Upper lobe of left lung (tissue), 6 donors: ENCODE data around the gene MTG1. TPM values are rescaled to one million over a fixed set of nuclear protein-coding genes. Genes with fewer than 3 reads are reported as not detected.
A peak's percentile ranks its signal among the peaks of the same experiment; 100 is the strongest.

Source experiments
- ATAC-seq, 2 donors: fragments of 200-7000 bp; cut with Tn5 transposase; one replicate each; pipeline ENCODE4 v1.9.1; 2022; ENCODE audit warnings: mild to moderate bottlenecking in 2 of 2, moderate library complexity in 2 of 2; ENCODE audit not compliant: low FRiP score in 2 of 2
- DNase-seq, 2 donors: peaks; one replicate each; pipeline ENCODE4 v3.0.0-alpha.2; 2019 to 2020
- H3K27ac ChIP-seq, 4 donors: fragments of 200-600 bp; sonication (generic); one replicate each; pipeline ENCODE4 v1.5.1; 2016 to 2019
- H3K27me3 ChIP-seq, 4 donors: fragments of 200-600 bp; sonication (generic); one replicate each; pipeline ENCODE4 v1.5.1; 2017 to 2019
- H3K36me3 ChIP-seq, 4 donors: fragments of 200-600 bp; sonication (generic); one replicate each; pipeline ENCODE4 v1.5.1; 2016 to 2019
- H3K4me1 ChIP-seq, 4 donors: fragments of 200-600 bp; sonication (generic); one replicate each; pipeline ENCODE4 v1.5.1; 2018 to 2019
- H3K4me3 ChIP-seq, 4 donors: fragments of 200-600 bp; sonication (generic); one replicate each; pipeline ENCODE4 v1.5.1; 2017 to 2019; ENCODE audit warnings: mild to moderate bottlenecking in 2 of 4, moderate library complexity in 1 of 4
- H3K9me3 ChIP-seq, 4 donors: fragments of 200-600 bp; sonication (generic); one replicate each; pipeline ENCODE4 v1.5.1; 2018 to 2019
- EP300 ChIP-seq, 4 donors: sonication (generic); formaldehyde crosslinking; IDR thresholded peaks; one replicate each; pipeline ENCODE4 v1.5.1; 2017; ENCODE audit warnings: antibody characterized with exemption in 4 of 4, control low read depth in 2 of 4
- POLR2A ChIP-seq, 4 donors: fragments of 450-650 bp; IDR thresholded peaks; one replicate each; pipeline ENCODE4 v1.5.1; 2016 to 2017; ENCODE audit warnings: antibody characterized with exemption in 4 of 4, mild to moderate bottlenecking in 2 of 4
- POLR2AphosphoS5 ChIP-seq, 2 donors: sonication (generic); formaldehyde crosslinking; IDR thresholded peaks; one replicate each; pipeline ENCODE4 v1.5.1; 2017; ENCODE audit warnings: antibody characterized with exemption in 2 of 2
- WGBS, 2 donors: methylation state at CpG; one replicate each; pipeline ENCODE4 v1.1.5; 2017 to 2018; 5-methylcytosine and 5-hydroxymethylcytosine counted together
- total RNA-seq, 6 donors: library from RNA; depleted of rRNA in 4 of 6; stranded (reverse); fragments of >200 nt in 4 of 6; gene quantifications; one replicate each; pipeline versions ENCODE4 v1.1.0 to v1.2.1, GENCODE V29; 2016 to 2021
- TF ChIP-seq, protein P1 (sequence below), 6 experiments: fragments of 450-650 bp in 4 of 6; fragments of 200-600 bp in 2 of 6; sonication (generic) in 2 of 6; IDR thresholded peaks; one replicate each; pipeline ENCODE4 v1.5.1; 2016 to 2019; ENCODE audit warnings: antibody characterized with exemption in 6 of 6
- donor health status: DM: no; HTN: no; CAD: no; lungs with moderate emphysema.
- donor health status: DM: no; HTN: yes; CAD: no; lungs with severe emphysema.

The MTG1 gene, protein sequence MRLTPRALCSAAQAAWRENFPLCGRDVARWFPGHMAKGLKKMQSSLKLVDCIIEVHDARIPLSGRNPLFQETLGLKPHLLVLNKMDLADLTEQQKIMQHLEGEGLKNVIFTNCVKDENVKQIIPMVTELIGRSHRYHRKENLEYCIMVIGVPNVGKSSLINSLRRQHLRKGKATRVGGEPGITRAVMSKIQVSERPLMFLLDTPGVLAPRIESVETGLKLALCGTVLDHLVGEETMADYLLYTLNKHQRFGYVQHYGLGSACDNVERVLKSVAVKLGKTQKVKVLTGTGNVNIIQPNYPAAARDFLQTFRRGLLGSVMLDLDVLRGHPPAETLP
- 100 to 1,000 TPM in 1 of 6 donors, 10 to 100 TPM in 5; 21.0 to 155 (median 40.8) TPM for total RNA-seq

DNA sequence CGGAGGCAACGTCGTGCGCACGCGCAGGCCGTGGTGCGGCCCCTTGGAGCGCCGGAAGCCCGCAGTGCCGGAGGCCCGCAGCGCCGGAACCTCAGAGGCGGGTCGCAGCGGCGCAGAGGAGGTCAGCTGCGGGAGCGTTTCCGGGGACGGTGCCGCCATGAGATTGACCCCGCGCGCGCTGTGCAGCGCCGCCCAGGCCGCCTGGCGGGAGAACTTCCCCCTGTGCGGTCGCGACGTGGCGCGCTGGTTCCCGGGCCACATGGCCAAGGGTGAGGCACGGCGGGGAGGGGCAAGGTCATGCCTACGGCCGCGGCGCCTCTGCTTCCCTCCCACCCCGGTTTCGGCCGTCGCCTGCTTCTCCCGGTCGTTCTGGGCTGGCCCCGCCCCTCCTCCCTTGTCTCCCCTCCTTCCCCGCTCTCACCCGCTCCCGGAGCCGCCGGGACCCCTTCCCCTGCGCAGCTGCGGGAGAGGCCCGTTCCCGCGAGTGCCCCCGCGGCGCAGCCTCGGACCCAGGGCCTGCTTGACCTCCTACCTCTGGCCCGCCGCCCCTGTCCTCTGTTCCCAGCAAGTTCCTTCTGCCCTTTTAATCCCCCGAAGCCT, at the start of gene MTG1:
MTG1 (plus strand) TSS at position 94 of the 600 bp plus-strand sequence; CDS start at position 158, 64 bp downstream.
- Histone ChIP-seq H3K27me3 (no peaks in the 10 kb centered on the region), H3K4me1 (peaks cover 10 to 24% (median 13%) of the 10 kb centered on the region in 4 donors), H3K9me3 (no peaks in the 10 kb centered on the region), H3K36me3 (peaks cover under 1 to 39% (median 15%) of the 10 kb centered on the region in 4 donors), H3K4me3 (peak within 1 kb of the TSS; percentile 78 to 99 (median 81)), H3K27ac (peak within 1 kb of the TSS; percentile 75 to 92 (median 84))
- ATAC-seq (peak; percentile 95 to 98), DNase-seq (peak; percentile 94 to 100)
- 0% methylated on average over 13 to 65 of the region's 69 CpGs for WGBS, 2 donors
- TF ChIP-seq, protein P1, sequence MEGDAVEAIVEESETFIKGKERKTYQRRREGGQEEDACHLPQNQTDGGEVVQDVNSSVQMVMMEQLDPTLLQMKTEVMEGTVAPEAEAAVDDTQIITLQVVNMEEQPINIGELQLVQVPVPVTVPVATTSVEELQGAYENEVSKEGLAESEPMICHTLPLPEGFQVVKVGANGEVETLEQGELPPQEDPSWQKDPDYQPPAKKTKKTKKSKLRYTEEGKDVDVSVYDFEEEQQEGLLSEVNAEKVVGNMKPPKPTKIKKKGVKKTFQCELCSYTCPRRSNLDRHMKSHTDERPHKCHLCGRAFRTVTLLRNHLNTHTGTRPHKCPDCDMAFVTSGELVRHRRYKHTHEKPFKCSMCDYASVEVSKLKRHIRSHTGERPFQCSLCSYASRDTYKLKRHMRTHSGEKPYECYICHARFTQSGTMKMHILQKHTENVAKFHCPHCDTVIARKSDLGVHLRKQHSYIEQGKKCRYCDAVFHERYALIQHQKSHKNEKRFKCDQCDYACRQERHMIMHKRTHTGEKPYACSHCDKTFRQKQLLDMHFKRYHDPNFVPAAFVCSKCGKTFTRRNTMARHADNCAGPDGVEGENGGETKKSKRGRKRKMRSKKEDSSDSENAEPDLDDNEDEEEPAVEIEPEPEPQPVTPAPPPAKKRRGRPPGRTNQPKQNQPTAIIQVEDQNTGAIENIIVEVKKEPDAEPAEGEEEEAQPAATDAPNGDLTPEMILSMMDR (IDR thresholded peaks at IDR 0.05), result peak in 5 of 6 experiments; percentile 33 to 68 (median 59)
- TF ChIP-seq POLR2AphosphoS5 (IDR thresholded peaks at IDR 0.05), result peak; percentile 85 to 91
- TF ChIP-seq EP300 (IDR thresholded peaks at IDR 0.05), result peak in 1 of 4 donors; percentile 32
- peak in 2 of 4 donors; percentile 78 to 88 for TF ChIP-seq POLR2A (IDR thresholded peaks at IDR 0.05)

DNA sequence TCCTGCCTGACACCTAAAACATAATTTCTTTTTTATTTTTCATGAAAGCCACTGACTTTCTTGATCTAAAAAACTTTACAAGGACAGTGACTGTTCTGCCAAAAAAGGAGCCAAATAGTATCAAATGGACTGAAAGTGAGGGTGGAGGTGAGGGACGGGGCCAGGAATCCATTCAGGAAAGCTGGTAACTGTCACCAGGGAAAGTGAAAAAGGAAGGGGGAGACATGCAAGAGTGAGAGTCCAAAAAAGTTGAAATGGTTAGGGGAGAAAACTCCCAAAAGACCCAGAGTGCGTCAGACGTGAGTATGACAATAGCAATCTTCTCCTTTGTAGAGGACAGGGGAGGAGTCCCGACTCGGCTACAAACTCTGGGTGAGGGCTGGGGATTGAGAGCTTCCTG, 49.7 kb upstream of the MTG1 start:
- Histone ChIP-seq H3K4me1 (no peaks in the 10 kb centered on the region), H3K9me3 (no peaks in the 10 kb centered on the region), H3K27ac (no peak overlapping the region), H3K4me3 (no peak overlapping the region), H3K27me3 (peaks cover 0 to 15% (median 2%) of the 10 kb centered on the region in 4 donors), H3K36me3 (no peaks in the 10 kb centered on the region)
- no peak for DNase-seq
- WGBS, 2 donors, result 66 to 72% methylated on average over 5 of the region's 5 CpGs
- no peak for ATAC-seq
- TF ChIP-seq, protein P1 (IDR thresholded peaks at IDR 0.05), result no peak
- TF ChIP-seq POLR2A (IDR thresholded peaks at IDR 0.05), result no peak
- no peak for TF ChIP-seq POLR2AphosphoS5 (IDR thresholded peaks at IDR 0.05)
- TF ChIP-seq EP300 (IDR thresholded peaks at IDR 0.05), result no peak

GRCh38 chr10:133346413-133346812, 47.5 kb upstream of the MTG1 start:
- no peak overlapping the region for H3K4me3 ChIP-seq
- H3K9me3 ChIP-seq, result no peaks in the 10 kb centered on the region
- peaks cover 0 to 15% (median 2%) of the 10 kb centered on the region in 4 donors for H3K27me3 ChIP-seq
- TF ChIP-seq EP300 (IDR thresholded peaks at IDR 0.05), result no peak
- TF ChIP-seq POLR2A (IDR thresholded peaks at IDR 0.05), result no peak
- TF ChIP-seq, protein P1 (IDR thresholded peaks at IDR 0.05), result no peak
- H3K36me3 ChIP-seq, result no peaks in the 10 kb centered on the region
- ATAC-seq, result no peak
- WGBS, 2 donors, result 50 to 53% methylated on average over 11 of the region's 11 CpGs
- peak in 1 of 2 donors; percentile 67 for DNase-seq
- no peak overlapping the region for H3K27ac ChIP-seq
- no peaks in the 10 kb centered on the region for H3K4me1 ChIP-seq

DNA sequence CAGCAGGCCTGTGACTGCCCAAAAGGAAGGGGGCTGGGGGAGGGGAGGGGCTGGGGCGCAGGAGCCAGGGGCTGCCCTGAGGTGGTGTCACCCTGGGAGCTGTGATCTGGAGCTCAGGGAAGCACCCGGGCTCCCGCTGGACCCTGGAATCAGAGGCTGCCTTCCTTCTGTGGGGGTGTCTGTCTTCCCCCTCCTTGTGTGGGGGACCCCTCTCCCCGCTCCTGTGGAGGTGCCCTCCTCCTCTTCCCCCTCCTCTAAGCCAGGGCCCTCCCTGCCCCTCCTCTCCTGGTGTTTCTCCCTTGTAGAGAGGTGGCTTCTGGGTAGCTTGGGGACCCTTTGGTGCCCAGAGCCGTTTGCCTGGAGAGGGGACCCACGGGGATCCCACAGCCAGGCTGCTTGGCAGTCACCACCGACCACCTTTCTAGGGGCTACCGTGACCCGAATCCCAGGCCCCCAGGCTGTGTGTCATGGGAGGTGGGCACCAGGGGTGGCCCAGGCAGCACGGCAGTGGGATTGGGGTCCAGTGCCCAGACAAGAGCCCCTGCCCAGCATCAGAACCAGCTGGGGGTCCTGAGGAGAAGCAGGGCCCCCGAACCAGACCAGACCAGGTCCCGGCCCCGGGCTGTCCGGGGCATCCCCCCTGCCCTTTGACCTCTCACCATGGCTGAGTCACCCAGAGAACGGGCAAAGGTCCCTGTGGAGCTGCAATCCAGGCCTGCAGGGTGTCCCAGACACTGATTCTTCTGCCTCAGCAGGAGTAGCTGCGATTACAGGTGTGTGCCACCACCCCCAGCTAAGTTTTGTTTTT, 46.0 kb upstream of the MTG1 start:
- H3K27me3 ChIP-seq, result peaks cover 0 to 15% (median 2%) of the 10 kb centered on the region in 4 donors
- H3K27ac ChIP-seq, result no peak overlapping the region
- no peak overlapping the region for H3K4me3 ChIP-seq
- H3K36me3 ChIP-seq, result no peaks in the 10 kb centered on the region
- no peaks in the 10 kb centered on the region for H3K4me1 ChIP-seq
- no peaks in the 10 kb centered on the region for H3K9me3 ChIP-seq
- WGBS, 2 donors, result 41 to 61% methylated on average over 6 to 9 of the region's 16 CpGs
- DNase-seq (peak in 1 of 2 donors; percentile 71), ATAC-seq (no peak)
- TF ChIP-seq EP300 (IDR thresholded peaks at IDR 0.05) (no peak), POLR2A (IDR thresholded peaks at IDR 0.05) (no peak), POLR2AphosphoS5 (IDR thresholded peaks at IDR 0.05) (no peak)
- TF ChIP-seq, protein P1 (IDR thresholded peaks at IDR 0.05), result no peak
